ENCODE results near the gene FAM168A.
"Not testable (repeated sequence)": the region's sequence is repeated elsewhere in the genome, so short reads cannot be mapped to it uniquely, and the experiment has no call there.

The FAM168A gene

DNA sequence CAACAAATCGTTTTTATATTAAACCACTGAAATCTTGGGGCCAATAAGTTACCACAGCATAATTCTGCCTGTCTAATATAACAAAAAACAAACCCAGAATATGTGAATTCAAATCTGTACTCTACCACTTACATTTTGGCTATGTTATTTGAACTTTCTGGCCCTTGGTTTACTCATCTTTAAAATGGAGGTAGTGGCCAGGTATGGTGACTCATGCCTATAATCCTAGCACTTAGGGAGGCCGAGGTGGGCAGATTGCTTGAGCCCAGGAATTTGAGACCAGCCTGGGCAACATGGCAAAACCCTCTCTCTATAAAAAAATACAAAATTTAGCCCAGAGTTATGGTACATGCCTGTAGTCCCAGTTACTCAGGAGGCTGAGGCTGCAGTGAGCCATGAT, 84.2 kb downstream of the FAM168A start:
- DNase-seq: no peak

DNA sequence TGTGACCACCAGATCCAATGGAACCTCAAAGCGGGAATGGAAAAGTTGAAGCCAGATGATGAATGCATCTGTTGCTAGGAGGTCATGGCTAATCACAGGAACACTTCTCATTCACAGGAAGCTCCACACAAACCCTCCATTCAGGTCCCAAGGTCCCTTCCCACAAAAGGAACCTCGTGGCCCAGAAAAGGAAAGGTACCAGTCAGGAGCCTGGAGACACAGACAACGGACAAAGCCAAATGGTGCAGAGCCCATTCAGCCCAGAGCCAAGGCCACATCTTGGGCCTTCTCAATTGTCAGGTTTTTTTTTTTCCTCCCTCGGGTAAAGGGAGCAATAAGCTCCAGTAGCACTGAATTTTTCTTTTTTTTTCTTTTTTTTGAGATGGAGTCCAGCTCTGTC, 87.0 kb downstream of the FAM168A start:
- DNase-seq: no peak

DNA sequence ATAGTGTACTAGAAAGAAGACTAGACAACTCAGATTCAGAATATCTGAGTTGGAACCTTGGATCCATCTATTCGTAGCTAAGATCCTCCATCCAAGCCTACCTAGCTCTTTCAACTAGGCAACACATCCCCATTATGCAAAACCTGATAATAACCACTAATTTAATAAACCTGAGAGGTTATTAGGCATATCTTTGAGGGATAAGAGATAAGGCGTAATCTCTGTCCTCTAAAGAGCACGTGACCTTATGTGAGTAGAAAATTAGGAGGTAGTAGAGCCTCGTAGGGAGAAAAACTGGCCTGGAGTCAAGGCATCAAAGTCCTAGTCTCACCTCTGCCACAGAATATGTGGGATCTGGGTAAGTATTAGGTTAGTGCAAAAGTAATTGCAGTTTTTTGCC, 87.8 kb downstream of the FAM168A start:
- no peak for DNase-seq

DNA sequence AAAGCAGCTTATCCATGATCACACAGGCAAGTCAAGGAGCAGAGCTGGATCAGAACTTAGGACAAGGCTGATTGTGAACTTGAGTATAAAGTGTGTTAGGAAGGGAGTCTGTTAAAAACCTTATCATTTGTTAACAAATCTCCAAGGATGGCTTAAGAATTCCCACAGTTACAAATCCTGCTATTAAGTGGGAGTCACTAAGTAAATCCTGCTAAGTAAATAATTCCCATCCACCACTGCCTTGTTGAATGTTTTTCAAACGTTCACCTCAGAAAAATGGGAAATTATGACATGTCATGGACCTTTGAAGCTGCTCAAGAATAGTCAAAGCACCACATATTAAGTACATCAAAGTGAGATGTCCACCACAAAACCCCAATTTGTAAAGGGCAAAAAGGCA, 88.7 kb downstream of the FAM168A start:
- no peak for DNase-seq

DNA sequence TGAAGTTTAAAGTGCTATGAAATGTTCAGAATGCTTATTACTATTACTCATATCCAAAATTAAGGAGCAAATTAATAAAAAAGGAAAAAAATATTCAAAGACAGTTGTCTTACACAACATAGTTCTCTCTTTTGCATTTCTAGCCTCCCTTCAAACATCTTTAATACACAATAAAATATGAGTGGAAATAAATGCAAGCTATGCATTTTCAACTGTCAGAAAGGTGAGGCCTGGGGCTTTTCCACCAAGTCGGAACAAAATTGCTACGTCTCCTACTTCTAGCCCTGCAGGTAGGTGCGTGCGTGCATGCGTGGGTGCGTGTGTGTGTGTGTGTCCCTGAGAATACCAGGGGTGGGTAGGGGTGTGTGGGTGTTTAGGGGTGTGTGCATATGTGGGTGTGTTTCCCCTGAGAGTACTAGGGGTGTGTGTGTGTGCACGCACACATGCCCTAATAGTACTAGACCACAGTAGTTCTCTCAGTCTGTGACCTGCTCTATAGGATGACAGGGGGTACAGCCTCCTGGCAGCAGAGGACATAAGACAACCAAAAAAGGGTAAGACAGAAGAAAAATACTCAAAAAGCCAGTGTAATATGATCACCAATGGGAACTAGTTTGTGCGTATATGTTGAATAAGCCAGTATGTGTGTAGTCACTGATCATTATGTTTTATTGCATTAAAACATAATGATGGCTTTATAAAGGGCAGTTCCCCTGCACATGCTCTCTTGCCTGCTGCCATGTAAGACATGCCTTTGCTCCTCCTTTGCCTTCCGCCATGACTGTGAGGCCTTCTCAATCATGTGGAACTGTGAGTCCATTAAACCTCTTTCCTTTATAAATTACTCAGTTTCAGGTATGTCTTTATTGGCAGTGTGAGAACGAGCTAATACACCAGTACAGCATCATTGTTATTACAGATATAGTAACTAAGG, 89.4 kb downstream of the FAM168A start:
- DNase-seq: no peak

DNA sequence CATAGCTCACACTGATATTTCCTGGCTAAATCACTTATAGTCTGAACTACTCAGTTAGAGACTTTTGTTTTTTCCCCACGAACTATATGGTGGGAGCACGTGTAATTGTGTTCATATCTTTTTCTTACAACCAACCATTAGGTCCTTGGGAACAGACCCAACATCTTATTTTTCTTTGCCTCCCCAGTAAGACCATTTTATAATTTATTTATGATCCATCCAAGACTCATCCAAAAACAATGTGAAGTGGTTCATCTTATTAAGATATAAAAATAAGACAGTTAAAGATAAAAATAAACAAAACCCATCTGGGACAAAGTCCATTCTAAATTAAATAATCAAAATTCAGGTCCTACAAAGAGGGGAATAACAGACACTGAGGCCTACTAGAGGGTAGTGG, 90.8 kb downstream of the FAM168A start:
- no peak for DNase-seq

DNA sequence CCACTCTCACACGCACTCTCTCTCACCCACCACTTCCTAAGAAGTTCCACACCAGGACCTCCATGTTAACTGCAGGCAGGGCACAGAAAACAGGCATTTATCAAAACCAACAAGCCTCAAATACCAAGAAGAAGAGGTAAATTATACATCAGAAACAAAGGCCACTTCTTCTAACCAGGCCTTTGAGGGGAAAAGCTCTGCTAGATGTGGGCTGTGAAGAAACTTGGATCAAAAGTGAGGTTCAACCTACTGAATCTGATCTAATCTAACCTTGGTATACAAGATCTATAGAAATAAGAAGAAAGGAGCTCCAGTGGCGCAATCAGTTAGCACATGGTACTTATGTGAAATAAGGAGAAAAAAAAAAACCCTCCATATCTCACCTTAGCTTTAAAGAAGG, 91.9 kb downstream of the FAM168A start:
- DNase-seq: no peak

DNA sequence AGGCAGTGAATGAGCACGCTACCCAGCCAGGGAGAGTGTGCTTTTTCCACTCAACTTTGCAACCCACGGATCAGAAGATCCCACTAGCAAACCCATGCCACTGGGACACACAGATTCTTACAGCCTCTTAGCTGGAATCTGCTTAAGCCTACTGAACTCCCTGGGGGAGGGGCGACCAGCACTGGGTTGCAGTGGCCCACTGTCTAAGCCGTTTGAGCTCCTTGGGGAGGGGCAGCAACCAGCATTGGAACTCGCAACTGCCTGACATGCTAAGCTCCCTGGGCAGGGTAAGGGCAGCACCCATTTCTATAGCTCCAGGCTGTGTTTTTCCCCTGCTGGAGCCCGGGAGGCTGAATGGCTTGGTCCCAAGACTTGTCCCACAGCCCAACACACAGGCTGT, 99.6 kb downstream of the FAM168A start:
- no peak for DNase-seq

DNA sequence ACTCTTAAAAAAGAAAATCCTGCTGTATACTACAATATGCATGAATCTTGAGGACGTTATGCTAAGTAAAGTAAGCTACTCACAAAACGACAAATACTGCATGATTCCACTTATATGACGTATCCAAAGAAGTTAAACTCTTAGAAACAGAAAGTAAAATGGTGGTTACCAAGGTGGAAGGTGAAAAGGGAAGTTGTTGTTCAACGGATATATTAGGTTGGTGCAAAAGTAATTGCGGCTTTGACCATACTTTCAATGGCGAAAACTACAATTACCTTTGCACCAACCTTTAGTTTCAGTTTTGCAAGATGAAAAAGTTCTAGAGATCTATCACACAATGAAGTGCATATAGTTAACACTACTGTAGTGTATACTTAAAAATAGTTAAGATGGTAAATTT, 101.8 kb downstream of the FAM168A start:
- DNase-seq: no peak

DNA sequence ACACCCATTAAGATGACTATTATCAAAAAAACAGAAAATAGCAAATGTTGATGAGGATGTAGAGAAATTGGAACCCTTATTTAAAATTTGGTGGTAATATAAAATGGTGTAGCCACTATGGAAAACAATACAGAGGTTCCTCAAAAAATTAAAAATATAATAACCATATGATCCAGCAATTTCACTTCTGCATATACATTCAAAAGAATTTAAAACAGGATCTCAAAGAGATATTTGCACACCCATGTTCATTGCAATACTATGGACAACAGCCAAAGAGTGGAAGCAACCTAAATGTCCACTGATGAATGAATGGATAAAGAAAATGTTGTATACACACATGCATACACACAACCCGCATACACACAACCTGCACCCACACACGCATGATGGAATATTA, 102.2 kb downstream of the FAM168A start:
- no peak for DNase-seq

DNA sequence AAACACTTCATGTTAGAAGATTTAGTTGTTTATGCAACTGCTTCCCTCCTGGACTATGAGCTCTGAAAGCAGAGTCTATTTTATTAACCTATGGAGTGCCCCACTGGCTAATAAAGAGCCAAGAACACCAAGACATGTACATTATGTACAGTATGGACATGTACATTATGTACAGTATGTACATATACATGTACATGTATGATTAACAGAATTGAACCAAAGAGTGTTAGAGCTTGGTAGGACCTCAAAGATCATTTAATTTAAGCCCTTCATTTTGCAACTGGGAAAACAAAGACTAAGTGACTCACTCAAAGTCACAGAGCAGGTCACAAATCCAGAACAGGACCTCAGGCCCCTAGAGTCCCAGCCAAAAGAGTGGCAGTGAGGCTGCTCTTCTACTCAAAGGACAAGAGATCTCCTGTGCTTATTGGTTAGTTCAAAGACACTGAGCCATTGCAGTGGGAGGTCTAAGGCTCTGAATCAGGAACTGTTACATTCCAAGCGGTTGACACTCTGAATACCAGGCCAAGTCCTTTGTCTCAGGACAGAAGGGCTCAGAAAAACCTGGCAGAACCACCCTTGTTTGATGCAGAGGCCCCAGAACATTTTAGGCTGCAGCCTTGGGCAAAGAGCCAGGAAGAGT, 103.8 kb downstream of the FAM168A start:
- DNase-seq: no peak

DNA sequence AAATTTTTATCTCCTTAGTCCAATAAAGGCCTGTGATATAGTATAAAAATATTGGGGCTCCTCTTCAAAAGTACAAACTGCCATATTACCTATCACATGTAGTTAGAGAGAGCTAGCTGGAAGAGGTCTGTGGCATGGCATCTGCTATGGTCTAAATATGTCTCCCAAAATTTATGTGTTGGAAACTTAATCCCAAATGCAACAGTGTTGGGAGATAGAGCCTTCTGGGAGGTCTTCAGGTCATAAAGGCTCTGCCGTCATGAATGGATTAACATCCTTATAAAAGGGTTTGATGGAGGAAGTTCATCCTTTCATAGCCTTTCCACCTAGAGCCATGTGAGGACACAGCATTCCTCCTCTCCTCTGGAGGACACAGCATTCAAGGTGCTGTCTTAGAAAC, 116.3 kb downstream of the FAM168A start:
- DNase-seq: no peak

DNA sequence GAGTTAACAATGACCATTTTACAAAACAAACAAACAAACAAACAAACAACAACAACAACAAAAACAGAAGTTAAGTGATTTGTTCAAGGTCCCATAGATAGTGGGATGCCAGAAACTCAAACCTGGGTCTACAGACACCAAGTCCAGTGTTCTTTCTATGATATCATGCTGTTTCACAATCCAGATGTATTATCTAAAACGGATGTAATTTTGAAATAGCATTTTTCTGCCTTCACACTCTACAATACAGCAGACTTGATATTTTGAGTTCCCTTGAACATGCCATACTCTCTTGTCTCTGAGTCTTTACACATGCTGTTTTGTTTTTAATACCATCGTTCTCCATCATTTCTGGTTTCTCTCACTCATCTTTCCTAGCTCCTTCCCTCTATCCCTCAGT, 117.2 kb downstream of the FAM168A start:
- DNase-seq: no peak

DNA sequence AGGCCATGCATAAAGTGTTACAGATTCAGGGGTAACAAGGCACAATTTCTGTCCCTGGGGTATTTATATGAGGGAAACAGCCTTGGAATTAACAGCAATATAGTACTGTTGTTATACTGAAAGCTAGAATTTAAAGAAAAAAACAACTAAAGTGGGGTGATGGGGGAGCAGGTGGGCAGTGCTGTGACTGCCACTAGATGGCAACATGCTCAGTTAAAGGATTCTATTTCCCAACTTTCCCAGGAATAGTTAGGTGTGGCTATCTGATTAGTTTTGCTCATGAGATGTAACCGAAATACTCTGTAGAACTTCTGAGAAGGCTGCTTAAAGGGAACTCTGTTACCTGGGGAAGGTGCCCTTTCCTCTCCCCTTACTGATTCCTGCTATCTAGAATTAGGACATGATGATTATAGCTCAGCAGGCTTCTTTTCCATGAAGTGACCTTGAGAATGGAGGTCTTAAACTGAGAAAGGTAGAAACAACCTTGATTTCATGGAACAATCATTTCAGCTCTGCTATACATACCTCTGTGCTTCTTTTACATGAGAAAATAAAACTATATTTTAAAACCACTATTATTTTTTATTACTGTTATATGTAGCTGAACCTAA, 119.1 kb downstream of the FAM168A start:
- no peak for DNase-seq

DNA sequence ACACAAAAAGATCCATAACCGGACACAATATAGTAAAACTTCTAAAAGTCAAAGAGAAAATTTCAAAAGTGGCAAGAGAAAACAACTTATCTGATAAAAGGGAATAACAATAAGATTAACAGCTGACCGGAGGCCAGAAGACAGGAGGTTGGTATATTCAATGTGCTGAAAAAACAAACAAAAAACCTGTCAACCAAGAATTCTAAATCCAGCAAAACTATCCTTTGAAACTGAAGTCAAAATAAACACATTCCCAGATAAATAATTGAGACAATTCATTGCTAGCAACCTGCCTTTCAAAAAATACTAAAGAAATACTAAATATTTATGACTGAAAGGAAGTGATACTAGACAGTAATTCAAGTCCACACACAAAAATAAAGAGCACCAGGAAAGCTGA, 120.4 kb downstream of the FAM168A start:
- DNase-seq: no peak

DNA sequence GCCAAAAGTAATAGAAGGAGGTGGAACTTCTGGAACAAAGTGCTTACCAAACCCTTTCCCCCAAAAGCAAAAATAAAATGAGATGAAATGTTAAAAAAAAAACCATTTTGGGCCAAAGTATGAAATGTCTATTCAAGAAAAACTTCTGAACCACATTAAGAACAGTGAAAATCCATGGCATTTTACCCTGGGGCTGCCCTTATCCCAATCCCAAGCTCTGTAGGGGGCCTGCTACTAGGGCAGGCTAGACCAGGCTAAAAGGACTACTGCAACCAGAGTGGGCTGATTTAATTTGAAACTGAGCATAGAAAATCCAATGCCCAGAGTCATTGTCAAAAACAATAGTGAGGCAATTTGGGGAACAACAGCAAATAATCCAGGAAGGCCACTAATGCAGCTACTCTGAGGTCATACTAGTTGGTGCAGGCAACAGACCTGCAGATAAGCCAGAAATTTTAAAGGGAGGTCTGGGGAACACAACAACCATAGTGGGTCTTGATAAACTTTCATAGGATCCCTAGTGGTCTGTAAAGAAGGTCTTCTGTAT, 122.3 kb downstream of the FAM168A start:
- DNase-seq: no peak

DNA sequence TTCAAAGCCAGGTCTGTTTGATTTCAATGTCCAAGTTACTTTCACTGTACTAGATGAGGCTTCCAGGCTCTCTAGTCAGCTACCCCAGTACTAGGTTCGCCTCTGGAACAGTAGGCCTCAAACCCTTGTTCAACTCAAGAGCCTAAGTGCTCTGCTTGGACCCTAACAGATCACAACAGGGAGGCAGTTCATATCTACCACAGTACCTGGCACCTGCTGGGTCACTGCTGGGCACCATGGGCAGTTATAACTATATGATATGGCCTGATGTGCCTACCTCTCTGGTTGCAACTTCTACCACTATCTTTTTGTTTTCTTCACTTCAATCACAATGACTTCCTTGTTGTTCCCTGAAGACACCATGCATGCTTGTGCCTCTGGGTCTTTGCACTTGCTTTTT, 124.7 kb downstream of the FAM168A start:
- DNase-seq: no peak

DNA sequence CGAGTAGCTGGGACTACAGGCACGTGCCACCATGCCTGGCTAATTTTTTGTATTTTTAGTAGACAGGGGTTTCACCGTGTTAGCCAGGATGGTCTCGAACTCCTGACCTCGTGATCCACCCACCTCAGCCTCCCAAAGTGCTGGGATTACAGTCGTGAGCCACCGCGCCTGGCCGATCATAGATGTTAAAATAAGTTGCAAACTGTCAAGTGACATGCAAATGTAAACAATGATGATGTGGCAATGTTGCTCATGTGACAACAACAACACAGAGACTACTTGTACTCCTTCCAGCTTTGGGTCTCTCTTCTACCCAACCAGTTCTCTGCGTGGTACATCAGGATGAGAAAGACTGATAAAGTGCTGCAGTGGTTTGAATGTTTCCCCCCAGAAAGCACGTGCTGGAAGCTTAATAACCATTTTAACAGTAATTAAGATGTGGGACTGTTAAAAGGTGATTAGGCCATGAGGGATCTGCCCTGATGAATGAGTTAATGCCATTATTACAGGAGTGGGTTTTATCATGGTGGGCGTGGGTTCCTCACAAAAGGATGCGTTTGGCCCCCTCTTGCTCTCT, 127.8 kb downstream of the FAM168A start:
- not testable (repeated sequence) for DNase-seq

DNA sequence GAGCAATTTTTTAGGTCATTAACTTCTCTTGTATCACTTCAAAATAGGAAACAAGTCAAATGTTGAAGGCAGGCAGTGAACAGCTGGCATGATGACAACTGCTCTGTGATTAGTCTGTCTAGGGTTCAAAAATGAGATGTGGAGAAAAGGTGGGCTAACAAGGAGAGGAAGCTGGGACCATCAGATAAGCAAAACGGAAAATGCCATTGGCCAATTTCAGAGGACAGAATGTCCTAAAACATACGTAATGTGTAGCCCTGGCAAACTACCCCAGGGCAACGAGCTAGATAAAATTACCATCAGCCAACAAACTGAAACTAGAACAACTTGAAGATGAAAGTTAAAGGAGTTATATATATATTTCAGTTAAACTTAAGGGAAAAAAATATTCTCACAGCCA, 128.5 kb downstream of the FAM168A start:
- no peak for DNase-seq

DNA sequence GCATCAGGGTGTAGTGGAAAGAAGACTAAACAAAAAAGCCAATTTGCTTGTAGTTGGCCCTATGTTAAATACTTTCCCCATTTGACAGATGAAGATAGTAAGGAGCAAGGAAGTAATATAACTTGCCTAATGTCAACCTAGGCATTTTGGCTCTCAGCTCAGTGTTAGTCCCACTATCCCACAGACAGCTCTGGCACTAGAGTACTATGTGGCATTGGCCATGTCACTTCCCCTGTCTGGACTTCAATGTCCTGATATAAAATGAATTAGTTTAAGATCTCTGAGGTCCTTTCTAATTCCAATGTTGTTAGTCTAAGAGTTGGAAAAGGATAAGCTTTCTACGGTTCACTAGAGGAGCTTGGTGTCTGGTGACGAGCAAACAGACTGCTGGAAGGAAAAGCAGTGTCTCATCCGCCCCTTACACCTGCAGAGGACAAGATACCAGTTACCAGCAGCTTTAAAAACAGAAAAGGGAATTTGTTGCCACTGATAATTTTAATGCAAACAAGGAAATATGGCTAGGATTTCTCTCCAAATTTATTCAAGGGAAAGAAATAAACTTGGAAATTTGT, 129.2 kb downstream of the FAM168A start:
- DNase-seq: no peak

DNA sequence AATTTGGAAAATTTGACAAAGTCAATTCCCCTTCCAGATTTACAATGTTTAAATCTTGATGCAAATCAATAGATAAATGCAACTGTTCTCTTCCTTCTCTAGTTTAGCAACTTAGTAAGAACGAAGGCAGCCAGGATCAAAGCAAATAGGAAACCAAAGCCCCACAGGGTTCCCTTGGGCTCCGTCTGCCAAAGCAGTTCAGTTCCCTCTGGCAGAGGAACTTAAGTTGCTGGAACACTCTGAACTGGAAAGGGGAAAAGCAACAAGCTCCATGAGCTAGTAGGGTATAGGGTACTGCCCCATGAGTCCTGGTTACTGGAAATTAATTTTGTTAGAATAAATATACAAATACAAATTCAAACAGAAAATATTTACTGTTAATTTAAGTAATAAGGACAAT, 130.4 kb downstream of the FAM168A start:
- no peak for DNase-seq

DNA sequence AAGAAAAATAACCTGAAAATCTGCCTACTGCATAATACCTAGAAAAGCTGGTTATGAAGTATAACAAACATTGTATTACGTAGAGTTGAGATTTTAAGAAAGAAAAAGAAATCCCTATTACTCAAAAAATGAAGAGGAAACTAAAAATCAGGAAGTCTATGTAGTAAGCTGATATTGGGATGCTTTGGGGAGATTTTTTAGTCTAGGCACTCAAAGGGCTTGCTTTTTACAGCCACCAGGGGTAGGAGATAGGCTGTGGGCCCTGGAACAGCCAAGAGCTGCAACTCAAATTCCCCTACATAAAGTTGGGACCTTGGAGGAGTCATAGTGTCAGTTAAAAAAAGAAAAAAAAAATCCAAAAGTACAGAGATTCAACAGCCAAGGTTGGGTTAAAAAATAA, 131.3 kb downstream of the FAM168A start:
- no peak for DNase-seq

DNA sequence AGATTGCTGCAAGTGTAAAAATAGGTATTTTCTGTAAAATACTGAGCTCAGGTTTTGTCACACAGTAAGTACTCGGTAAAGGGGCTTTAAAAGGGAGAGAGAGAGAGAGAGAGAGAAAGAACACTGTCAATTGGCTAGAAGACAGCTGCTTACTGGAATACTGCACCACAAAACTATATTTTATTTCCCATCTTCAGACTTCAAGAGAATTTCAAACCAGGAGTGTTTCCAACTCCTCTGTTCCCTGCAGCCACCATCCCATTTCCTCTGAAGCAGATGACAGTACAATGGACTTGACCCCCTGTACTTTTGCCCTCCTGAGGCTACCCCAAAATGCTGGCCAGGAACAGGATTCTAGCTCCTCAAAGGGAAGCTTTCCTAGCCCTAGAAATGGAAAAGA, 132.0 kb downstream of the FAM168A start:
- DNase-seq: no peak

All from activated CD4-positive, alpha-beta T cell treated with anti-CD3 and anti-CD28 coated beads for 48 hours (primary cell).